NCI-H82 treated with DMSO at 0.1 percent for 48 hours (cell line): ENCODE results near the gene EGFR.

ENCODE experiments used
- DNase-seq: peaks from one replicate; lab custom pipeline; 2025; ENCODE audit not compliant: unreplicated experiment; lab: John Stamatoyannopoulos, UW

EGFR gene

DNA sequence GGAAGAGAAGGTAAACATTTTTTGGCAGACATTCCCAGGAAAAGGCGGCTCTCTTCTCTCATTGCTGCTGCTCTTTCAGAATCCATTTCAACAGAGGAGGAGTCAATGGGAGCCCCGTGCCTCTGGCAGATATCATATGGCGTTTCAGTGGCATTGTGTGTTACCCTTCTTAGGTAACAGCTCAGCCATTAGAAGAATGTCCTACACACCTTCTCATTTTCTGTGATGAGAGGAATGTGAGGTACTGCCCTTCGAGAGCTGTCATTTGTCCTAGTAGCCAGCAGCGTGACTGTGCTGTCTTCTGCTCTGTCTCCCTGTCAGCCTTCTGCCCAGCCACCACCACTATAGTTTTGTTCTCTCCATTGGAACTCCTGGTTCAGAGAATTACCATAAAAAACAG, 102.4 kb downstream of the EGFR start:
- DNase-seq: no peak

DNA sequence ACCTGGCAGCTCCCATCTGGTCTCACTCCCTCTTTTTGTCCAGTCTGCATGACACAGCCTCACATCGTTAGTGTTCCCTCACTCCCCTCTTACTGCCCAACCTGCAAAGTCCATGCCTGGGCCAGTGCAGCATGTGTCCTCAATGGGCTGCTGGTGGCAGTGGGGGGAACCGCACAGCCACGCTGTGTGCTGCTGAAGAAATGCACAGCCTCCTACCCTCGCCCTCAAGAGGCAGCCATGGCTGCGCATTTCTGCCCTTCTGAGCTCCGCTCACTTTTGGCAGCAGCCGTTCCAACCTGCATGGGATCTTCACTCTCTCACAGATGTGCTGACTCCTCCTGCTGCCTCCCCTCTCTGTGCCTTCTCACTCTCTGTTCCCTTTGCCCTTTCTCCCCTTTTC, 103.4 kb downstream of the EGFR start:
- DNase-seq: no peak

DNA sequence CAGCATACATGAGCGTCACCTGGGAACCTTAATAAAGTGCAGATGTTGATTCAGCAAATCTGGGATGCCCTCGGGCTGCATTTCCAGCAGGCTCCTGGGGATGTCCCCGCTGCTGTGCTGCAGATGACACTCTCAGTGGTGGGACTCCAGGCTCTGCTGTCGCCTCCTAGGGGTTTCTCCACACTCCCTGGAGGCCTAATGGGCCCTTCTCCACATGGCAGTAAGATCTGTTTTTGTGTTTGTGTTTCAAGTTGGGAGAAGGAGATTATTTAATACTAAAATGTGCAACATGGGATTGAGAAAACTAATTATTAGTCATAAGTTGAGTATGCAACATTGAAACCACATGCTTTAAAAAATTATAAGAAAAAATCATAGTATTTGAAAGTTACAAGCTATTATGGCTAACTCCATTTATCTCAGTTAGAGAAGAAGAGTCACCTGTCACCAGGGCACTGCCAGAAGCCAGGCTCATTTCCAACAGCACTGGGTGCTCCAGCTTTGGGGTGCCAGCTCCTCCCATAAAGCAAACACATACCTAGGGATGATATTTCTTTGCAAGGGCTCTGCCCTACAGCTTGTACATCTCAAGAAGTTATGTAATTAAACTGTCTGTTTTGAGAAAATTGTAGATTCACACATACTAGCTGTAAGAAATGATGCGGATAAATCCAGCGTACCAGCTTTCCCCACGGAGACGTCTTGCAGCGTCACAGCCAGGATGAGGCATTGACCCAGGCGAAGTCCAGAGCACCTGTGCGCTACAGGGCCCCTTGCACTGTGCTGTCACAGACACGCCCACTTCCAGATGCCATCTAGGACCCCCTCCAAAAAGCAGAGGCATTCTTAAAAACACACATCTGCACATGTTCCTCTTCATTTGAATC, 106.4 kb downstream of the EGFR start:
- DNase-seq: no peak

DNA sequence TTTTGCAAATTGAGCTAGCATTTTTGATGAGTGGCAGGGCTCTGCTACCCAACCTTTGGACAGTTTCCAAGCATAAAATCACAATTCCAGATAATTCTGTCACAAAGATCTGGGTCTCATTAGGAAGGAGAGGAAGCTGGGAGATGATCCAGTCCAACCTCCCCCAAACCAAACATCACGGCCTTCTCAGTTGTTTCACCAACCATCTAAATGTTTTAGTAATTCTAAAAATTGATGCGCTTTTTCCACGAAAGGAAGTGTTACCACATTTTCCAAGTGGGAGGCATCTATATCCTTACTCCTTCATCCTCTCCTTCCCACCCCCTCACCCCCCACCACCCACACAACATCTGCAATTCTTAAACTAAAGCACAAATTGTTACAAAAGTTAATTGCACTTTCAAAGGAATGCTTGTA, 108.3 kb downstream of the EGFR start:
- no peak for DNase-seq

DNA sequence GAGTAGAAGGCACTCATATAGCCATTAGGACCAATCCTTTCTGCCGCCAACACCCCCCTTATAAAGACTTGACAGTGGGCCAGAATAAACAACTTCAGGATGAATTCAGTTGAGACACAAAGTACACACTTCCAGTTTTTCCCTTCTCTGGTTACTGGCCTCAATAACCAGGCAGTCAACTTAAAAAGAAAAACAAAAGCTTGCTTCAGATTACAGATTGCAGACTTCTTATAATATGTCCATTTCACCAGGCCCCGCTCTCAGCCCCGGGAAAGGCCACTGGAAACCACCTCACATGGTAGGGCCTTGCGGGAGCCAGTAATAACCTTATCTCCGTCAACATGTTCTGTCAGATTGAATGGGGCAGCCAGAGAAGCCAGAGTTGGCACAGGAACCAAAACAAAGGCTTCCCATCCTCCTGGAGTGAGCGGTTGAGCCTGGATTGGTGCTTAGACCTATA, 108.8 kb downstream of the EGFR start:
- no peak for DNase-seq

DNA sequence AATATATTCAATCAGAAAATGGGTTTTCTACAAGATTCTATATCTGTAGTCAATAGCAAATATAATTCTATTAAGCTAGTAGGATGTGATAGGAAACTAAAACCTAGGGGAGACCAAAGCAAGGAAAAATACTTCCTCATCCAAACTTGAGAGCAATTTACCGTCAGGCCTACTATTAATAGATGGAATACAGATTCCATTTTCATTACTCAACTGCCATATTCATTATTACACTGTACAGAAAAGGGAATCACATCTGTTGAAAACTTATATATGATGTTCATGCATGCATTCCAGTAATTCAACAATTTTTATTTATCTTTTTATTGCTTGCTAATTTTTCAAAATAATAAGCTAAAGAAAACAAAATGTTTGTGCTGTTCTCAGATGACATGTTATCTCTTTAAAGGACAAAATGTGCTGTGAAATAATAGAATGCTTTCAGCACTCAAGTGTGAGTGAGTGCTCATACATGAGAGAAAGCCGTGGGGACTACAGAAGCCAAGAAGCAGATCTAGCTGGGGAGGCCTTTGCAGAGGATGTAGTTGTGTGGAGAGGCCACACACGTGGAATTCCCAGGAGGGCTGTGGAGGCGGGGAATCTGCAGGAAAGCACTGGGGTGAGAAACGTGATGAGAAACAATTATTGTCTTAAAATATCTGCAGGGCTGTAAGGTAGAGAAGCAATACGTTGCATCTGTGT, 110.0 kb downstream of the EGFR start:
- DNase-seq: no peak

DNA sequence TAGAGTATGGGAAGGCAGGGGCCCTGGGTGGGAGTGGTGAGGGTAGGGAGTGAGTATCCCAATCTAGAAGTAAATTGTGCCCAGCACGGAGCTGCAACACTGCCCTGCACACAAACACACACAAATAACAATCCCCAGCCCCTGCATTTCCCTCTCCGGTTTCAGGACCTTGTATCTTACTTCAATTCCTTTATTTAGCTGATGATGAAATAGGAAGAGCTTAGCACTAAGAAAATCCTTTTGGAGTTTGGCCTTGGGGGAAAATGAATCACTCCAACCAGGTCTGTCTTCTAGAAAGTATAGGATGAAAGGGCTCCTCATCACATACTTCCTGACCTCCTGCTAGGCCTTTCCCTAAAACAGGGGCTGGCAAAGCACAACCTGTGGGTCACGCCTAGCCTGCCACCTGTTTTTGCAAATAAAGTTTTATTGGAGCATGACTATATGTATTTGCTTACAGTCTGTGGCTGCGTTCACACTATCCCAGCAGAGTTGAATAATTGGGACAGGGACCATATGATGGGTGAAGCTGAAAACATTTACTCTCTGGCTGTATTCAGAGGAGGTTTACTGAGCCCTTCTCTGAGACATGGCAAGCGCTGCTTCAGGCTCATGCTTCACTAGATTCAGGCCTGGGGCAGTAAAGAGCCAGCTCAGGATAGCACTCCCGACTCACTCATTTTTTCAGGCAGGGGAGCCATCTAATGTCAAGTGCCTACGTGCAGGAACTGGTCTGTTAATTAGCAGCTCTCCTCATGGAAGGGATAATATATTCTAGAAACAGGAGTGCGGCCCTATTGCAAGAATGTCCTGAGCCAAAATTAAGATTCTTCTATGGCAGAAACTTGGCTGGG, 111.0 kb downstream of the EGFR start:
- no peak for DNase-seq

DNA sequence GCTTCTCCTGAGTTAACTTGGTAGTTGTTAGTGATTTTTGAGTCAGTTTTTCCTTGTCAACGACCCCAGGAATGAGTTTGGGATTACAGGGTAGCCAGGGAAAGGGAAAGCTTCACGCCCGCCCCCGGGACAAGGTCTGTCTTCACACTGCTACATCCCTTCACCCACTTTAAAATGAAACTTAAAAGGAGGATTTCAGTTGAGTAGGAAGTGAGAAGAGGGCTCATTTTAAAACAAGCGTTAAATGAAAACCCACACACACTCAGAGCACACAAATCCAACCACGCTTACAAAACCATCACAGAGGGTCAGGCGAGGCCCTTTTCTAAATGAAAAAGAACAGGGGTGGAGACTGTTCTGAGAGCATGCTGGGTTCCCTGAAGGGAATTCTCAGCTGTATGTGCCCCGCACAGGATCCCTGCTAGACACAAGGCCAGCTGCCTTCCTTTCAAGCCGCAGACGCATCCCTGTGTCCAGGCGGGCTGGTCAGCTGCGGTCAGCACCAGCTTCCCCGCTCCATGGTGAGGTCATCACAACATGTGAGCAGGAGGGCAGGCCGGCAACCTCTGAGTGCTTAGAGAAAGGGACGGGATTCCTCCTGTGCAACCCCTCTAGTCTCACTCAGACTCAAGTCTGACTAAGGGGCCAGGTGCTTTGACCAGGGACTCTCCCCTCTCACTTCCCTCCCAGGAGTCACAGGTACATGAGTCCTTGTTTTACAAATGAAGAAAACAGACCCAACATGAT, 111.8 kb downstream of the EGFR start:
- DNase-seq: no peak

DNA sequence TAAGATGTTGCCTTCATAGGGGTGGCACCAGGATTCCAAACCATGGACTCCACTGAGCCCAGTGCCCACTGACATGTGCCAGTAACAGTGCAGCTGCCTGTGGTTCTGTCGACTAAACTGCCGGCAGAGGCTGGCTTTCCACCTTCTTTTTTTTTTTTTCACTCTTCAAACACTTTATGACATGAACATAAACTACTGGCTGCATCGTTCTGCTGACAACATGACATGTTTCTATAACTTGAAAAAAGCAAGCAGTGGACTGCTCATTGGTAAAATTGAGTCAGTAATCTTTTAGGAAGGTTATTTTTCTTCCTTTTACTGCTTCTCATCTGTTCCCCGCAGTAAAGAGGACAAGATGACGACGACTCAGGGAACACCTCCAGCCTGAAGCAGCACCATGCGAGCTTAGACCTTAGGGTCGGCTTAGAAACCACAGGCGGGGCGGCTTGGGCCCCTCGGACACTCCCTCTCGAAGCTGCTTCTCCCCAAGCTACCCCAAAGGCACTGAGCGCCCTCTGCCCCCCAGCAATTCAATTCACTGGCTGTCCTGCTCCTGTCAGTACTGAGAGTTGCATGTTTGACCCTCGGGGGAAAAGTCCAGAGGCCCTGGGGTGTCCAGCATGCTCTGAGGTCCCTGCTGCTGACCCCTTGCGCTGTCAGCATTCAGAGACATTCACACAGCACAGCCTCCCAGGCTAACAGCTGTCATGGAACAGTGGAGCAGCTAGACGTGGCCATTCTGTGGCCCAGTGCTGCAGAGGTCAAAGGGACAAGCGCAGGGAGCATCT, 112.5 kb downstream of the EGFR start:
- no peak for DNase-seq

DNA sequence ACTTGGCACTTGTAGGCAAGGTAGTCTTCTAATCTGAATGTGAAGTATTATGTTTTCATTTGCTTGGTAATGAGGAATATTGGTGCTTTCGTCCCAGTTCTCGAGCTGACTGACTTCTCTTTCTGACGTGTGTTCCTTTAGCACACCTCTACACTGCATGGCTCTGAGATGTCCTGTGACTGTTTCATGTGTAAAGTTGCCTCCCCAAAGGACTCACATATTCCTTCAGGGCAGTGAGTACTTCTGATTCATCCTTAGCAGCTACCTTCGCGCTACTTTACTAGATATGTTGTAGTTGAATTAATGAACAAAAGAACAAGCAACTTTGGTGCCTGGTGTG, 113.7 kb downstream of the EGFR start:
- no peak for DNase-seq

DNA sequence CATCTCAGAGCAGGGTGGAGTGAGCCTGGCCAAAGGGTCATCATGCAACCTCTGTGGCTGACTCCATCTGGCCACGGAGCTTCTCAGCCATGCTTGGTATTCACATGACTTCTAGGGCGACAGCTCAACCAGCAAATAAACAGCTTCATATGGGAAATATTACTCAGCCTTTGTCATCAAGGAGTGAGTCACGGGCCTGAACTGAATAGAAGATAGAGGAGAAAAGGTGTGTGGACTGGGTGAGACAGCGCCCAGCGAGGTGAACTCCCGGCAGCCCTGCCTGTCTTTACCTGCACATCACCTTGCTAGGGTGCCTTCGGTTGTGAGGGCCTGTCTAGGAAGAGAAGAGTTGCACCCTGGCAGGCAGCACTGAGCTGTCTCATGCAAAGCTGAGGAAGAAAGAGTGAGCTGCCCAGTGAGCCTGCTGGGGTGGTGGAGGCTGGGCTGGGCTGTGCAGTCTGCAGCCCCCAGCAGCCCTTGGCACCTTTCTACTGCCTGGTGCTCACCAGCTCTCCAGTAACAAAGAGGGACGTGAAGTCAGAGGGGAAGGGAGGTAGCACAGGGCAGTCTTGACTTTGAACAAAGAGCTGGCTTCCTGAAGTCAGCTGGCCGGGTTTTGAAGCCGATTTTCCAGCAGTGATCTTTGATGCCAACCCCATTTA, 114.2 kb downstream of the EGFR start:
- DNase-seq: no peak

DNA sequence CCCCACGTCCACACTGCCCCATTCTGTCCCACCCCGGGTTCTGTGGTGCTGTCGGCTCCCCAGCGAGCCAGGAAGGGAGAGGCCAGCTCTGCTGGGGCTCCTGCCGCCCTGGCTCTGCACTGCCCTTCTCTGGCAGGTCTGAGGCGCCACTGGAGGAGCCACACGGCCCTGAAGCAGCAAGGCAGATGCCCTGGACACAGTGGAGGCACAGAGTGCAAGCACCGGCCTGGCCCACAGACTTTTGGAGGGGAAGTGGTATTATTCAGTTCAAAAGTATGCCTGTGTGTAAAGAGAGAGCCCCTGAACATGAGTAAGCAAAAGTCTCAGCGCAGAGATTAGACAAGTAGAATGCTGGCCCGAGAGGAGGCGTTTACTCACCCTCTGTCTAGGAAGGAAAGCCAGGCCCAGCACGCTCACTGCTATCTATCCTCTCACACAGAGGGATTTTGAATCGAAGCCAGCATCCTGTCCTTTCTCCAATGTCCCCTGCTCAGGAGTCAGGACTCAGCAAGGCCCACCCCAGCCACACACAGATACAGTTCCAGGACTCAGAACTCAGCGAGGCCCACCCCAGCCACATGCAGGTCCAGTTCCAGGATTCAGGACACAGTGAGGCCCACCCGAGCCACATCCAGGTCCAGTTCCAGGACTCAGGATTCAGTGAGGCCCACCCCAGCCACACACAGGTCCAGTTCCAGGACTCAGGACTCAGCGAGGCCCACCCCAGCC, 115.0 kb downstream of the EGFR start:
- DNase-seq: no peak

DNA sequence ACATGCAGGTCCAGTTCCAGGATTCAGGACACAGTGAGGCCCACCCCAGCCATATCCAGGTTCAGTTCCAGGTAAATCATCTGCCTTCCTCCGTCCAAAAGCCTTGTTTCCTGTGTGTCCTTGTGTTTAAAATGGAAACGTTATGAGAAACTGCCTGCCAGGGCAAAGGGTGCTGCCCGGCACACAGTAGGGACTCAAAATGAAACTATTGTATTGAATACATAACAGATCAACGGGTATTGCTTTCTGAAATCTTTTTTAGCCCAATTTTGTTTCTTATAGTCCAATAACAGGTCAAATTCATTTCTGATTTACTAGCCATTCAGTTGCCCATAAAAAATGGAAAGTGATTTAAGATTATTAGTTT, 115.5 kb downstream of the EGFR start:
- DNase-seq: no peak

DNA sequence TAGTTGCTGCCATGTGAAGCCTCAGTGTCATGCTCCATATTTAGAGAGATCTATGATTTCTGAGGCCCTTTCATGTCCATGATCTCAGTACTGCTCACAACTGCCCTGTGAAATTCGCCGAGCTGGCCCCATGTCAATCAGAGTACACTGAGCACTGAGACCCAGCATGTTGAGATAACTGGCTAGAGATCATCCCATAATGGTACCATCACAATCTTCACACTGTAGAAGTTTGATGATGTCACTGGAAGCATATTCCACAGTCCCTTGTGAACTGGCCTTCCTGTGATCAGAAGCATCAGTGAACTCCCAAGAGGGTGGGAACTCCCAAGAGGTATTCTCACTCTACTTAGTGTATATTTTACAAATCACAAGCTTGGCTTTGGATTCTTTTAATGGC, 116.0 kb downstream of the EGFR start:
- no peak for DNase-seq

DNA sequence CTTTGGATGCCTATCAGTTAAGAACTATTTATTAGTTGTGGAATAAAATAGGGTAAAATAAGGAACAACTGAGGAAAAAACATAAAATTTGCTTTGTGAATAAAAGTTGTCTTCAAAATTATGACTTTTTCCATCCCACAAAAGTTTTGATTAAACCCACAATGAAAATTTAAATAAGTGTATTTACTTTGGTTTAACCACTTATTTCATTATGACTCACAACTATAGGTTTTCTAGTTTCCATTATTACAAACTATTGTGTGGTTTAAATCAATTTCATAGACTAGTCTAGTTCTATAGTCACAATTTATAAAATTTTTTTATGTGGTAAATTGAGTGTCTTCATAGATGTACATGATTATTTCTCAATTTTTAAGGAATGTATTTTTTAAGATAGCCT, 116.6 kb downstream of the EGFR start:
- no peak for DNase-seq

DNA sequence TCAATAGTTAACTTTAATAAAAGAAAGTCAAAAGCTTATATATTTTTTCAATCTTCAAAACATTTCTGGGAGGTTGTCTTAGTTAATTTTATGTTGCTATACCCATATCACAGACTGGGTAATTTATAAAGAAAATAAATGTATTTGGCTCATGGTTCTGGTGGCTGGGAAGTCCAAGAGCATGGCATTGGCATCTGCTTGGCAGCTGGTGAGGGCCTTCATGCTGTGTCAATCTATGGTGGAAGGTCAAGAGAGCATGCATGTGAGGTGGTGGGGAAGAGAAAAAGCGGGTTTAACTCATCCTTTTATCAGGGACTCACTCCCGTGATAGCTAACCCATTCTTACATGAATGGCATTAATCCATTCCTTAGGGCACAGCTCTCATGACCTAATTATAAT, 119.8 kb downstream of the EGFR start:
- DNase-seq: no peak

DNA sequence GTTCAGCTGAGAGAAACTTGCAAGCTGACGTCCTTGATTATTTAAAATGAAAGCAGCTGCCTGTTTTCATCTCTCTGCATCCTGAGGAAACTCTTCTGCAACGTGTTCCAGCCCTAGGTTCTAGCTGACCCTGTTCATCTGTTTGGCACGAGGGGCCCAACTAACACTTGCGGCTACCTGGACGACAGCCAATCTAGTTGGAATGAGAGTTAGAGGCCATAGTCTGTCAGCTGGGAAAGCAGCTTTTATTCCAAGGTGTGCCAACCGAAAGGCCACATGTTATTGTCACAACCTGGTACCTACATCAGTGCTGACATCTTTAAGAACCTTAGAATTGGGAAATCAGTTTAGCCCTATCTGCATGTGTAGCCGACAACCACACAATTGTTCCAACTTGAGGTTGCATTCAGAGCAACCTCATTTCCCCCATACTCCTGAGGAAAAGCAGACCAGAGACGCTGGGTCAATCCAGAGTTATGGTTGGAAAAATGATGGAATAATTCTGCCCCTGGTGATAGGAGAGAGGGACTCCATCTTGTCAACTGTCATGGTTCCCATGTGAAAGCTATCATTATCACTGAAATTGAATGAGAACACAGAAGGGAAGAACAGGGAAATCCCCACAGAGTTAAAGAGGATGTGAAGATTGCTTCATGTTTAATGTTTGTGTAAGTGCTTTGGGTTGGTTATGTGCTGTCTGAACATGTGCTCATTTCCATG, 121.6 kb downstream of the EGFR start:
- no peak for DNase-seq

DNA sequence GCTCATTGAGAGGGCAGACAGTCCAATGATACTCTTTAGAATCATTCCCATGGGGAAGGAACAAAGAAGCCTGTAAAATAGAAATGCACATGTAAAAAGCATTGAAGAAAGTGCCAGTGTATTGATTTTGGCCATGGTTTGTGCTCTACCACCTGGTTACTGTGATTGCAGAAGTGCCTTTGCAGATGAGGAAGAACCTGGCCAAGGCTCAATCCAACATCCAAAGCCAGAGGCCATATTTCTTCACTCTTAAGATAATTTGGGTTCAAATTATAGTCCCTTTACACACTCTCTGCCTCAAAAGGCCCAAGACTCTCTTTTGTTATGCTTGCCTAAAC, 122.1 kb downstream of the EGFR start:
- no peak for DNase-seq
